Neural progenitor cell (in vitro differentiated cells): Measurements from ENCODE around the gene PLIN4. TPM values are rescaled to one million over a fixed set of nuclear protein-coding genes. Genes with fewer than 3 reads are reported as not detected.
A peak's percentile ranks its signal among the peaks of the same experiment; 100 is the strongest.

Experiments used
- DNase-seq: peaks from one replicate; pipeline ENCODE4 v3.0.0-alpha.2; 2016; ENCODE audit warnings: low spot score
- H2AFZ ChIP-seq: fragments of 200-600 bp; sonication (generic); replicated peaks from 2 replicates; pipeline ENCODE4 v1.6.1; 2016; ENCODE audit warnings: antibody characterized with exemption
- H3F3A ChIP-seq: fragments of 200-600 bp; sonication (generic); 2 replicates; pipeline ENCODE4 v1.6.1; 2016; ENCODE audit warnings: antibody characterized with exemption, low read depth
- H3K27ac ChIP-seq: fragments of 200-600 bp; sonication (generic); 2 replicates; pipeline ENCODE4 v1.5.1; 2016; ENCODE audit warnings: mild to moderate bottlenecking
- H3K27me3 ChIP-seq: fragments of 200-600 bp; sonication (generic); 2 replicates; pipeline ENCODE4 v1.6.1; 2016; ENCODE audit warnings: mild to moderate bottlenecking, moderate library complexity
- H3K36me3 ChIP-seq: fragments of 200-600 bp; sonication (generic); 2 replicates; pipeline ENCODE4 v1.5.1; 2016
- H3K4me1 ChIP-seq: fragments of 200-600 bp; sonication (generic); 2 replicates; pipeline ENCODE4 v1.6.1; 2016; ENCODE audit warnings: mixed run types
- H3K4me2 ChIP-seq: fragments of 200-600 bp; sonication (generic); 2 replicates; pipeline ENCODE4 v1.6.1; 2016
- H3K4me3 ChIP-seq: fragments of 200-600 bp; sonication (generic); 2 replicates; pipeline ENCODE4 v1.5.1; 2016
- H3K79me2 ChIP-seq: fragments of 200-600 bp; sonication (generic); 2 replicates; pipeline ENCODE4 v1.6.1; 2016; ENCODE audit warnings: low read depth
- H3K9ac ChIP-seq: fragments of 200-600 bp; sonication (generic); 2 replicates; pipeline ENCODE4 v1.6.1; 2016
- H3K9me3 ChIP-seq: fragments of 200-600 bp; sonication (generic); 2 replicates; pipeline ENCODE4 v1.5.1; 2016; ENCODE audit warnings: low read depth
- H4K20me1 ChIP-seq: fragments of 200-600 bp; sonication (generic); 2 replicates; pipeline ENCODE4 v1.6.1; 2016; ENCODE audit warnings: low read depth
- H3K27ac Mint-ChIP-seq: 3 replicates; pipeline ENCODE4 v1.8.0; 2021; ENCODE audit warnings: mixed read lengths
- H3K27me3 Mint-ChIP-seq: 2 replicates; pipeline ENCODE4 v1.8.0; 2022; ENCODE audit warnings: low read depth, mild to moderate bottlenecking, inconsistent platforms, moderate library complexity, mixed read lengths; ENCODE audit not compliant: insufficient read depth
- H3K36me3 Mint-ChIP-seq: 3 replicates; pipeline ENCODE4 v1.8.0; 2021; ENCODE audit warnings: mixed read lengths
- H3K4me1 Mint-ChIP-seq: 3 replicates; pipeline ENCODE4 v1.8.0; 2021; ENCODE audit warnings: mixed read lengths
- H3K4me3 Mint-ChIP-seq: 3 replicates; pipeline ENCODE4 v1.8.0; 2021; ENCODE audit warnings: mild to moderate bottlenecking, moderate library complexity, mixed read lengths
- H3K9me3 Mint-ChIP-seq: 3 replicates; pipeline ENCODE4 v1.8.0; 2020; ENCODE audit warnings: mixed read lengths
- EZH2 ChIP-seq: fragments of 200-600 bp; sonication (generic); IDR thresholded peaks from 2 replicates; pipeline ENCODE4 v1.6.1; 2017; ENCODE audit warnings: antibody characterized with exemption, mild to moderate bottlenecking, moderate library complexity
- EZH2phosphoT487 ChIP-seq: fragments of 200-600 bp; sonication (generic); IDR thresholded peaks from 2 replicates; pipeline ENCODE4 v1.6.1; 2017; ENCODE audit warnings: antibody characterized with exemption
- total RNA-seq: library from RNA; depleted of rRNA; stranded (reverse); fragments of >200 nt; gene quantifications from 2 replicates; pipeline ENCODE4 v1.2.3, GENCODE V29; 2015; ENCODE audit warnings: low replicate concordance
- TF ChIP-seq, protein P1 (sequence below): fragments of 200-600 bp; sonication (generic); IDR thresholded peaks from 2 replicates; pipeline ENCODE4 v1.5.1; 2017; ENCODE audit warnings: antibody characterized with exemption, mild to moderate bottlenecking

Gene PLIN4
- total RNA-seq, 1 donor from 2014 or later = not detected

DNA sequence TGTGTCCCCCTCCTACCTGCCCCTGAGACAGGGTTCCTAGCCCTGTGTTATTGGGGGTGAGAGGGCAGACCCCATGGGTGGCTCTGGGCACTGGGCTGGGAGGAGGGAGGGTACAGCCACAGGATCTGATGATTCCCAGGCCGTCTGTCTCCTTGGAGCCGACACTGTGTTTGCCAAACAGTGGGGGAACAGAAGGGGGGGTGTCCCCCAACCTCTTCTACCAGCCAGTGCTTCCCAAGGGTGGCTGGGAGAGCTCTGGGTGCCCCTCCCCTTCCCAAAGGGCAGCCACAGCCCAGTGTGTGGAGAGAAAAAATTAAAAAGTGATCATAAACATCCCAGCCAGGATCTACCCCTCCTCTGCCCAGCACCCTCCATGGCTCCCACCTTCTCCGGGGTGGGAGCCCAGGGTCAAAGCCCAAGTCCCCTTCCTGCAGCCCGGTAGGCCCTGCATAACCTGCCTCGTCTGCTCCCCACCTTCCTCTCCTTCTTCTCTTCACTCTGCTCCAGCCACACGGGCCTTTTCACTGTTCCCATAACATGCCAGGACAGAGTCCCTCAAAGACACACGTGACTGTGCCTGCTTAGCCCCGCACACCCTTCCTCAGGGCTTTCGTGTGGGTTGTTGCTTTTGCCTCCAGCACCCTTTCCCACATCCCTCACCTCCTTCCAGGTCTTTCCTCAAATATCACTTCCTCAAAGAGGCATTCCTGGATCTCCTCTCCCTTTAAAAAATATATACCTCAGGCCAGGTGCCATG, 1.4 kb upstream of the PLIN4 start:
- H2AFZ ChIP-seq = no peak overlapping the region
- no peaks in the 10 kb centered on the region for H3K36me3 ChIP-seq
- H3K4me2 ChIP-seq = no peak overlapping the region
- no peaks in the 10 kb centered on the region for H3K79me2 ChIP-seq
- H4K20me1 ChIP-seq = peaks cover 3% of the 10 kb centered on the region
- H3K27me3 ChIP-seq = peaks cover 17% of the 10 kb centered on the region
- Mint-ChIP-seq H3K9me3 (peaks cover 3% of the 10 kb centered on the region), H3K36me3 (no peaks in the 10 kb centered on the region), H3K4me3 (peak overlapping the region; percentile 41), H3K27me3 (peaks cover 15% of the 10 kb centered on the region), H3K27ac (no peak overlapping the region), H3K4me1 (peaks cover 3% of the 10 kb centered on the region)
- no peaks in the 10 kb centered on the region for H3F3A ChIP-seq
- H3K9ac ChIP-seq = no peak overlapping the region
- no peak overlapping the region for H3K4me3 ChIP-seq
- no peak for TF ChIP-seq EZH2
- TF ChIP-seq, protein P1, sequence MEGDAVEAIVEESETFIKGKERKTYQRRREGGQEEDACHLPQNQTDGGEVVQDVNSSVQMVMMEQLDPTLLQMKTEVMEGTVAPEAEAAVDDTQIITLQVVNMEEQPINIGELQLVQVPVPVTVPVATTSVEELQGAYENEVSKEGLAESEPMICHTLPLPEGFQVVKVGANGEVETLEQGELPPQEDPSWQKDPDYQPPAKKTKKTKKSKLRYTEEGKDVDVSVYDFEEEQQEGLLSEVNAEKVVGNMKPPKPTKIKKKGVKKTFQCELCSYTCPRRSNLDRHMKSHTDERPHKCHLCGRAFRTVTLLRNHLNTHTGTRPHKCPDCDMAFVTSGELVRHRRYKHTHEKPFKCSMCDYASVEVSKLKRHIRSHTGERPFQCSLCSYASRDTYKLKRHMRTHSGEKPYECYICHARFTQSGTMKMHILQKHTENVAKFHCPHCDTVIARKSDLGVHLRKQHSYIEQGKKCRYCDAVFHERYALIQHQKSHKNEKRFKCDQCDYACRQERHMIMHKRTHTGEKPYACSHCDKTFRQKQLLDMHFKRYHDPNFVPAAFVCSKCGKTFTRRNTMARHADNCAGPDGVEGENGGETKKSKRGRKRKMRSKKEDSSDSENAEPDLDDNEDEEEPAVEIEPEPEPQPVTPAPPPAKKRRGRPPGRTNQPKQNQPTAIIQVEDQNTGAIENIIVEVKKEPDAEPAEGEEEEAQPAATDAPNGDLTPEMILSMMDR = no peak
- TF ChIP-seq EZH2phosphoT487 = no peak
- no peak for DNase-seq
- no peaks in the 10 kb centered on the region for H3K9me3 ChIP-seq
- no peak overlapping the region for H3K27ac ChIP-seq
- H3K4me1 ChIP-seq = peaks cover 6% of the 10 kb centered on the region

GRCh38 chr19:4519172-4519496, 848 bp upstream of the PLIN4 start:
- Mint-ChIP-seq H3K9me3 (peaks cover 3% of the 10 kb centered on the region), H3K36me3 (no peaks in the 10 kb centered on the region), H3K27me3 (peaks cover 18% of the 10 kb centered on the region), H3K4me1 (peaks cover 3% of the 10 kb centered on the region), H3K27ac (no peak overlapping the region), H3K4me3 (no peak overlapping the region)
- H3K27ac ChIP-seq = no peak overlapping the region
- DNase-seq = no peak
- H3K36me3 ChIP-seq = no peaks in the 10 kb centered on the region
- no peak overlapping the region for H3K4me3 ChIP-seq
- H3K4me1 ChIP-seq = peaks cover 6% of the 10 kb centered on the region
- H3K9ac ChIP-seq = no peak overlapping the region
- H3K79me2 ChIP-seq = no peaks in the 10 kb centered on the region
- H3K27me3 ChIP-seq = peaks cover 22% of the 10 kb centered on the region
- TF ChIP-seq EZH2phosphoT487 = no peak
- TF ChIP-seq EZH2 = no peak
- TF ChIP-seq, protein P1 = no peak
- H3K9me3 ChIP-seq = no peaks in the 10 kb centered on the region
- no peaks in the 10 kb centered on the region for H3F3A ChIP-seq
- H3K4me2 ChIP-seq = no peak overlapping the region
- H4K20me1 ChIP-seq = peaks cover 3% of the 10 kb centered on the region
- H2AFZ ChIP-seq = no peak overlapping the region

DNA sequence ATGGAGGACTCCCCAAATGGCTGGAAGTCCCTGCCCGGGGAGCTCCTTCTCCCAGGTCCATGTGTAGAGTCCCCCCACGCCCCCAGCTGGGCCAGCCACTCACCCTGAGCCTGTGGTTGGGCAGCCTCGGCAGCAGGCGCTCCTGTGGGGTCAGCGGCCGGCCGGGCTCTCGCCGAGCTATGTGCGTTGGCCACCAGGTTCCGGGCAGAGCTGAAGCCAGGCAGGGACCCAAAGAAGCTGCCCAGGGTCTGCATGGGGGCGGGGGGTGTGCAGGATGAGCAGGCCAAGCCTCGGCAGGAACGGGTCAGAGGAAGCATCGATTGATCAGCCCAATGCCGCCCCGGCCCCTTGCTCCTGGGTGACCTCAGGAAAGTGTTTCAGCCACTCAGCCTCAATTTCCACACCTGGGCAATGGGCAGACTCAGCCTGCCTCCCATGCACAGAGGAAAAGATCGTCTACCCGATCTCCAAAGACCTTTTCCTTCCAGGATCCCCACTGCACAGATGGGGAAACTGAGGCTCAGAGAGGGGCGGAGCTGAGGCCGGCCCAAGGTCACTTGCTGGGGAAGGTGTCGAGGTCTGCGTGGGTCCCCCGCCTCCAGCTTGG, 732 bp downstream of the PLIN4 start:
- H3K4me3 Mint-ChIP-seq = no peak overlapping the region
- Histone ChIP-seq H4K20me1 (peaks cover 2% of the 10 kb centered on the region), H3K4me2 (no peak overlapping the region), H3K27me3 (peaks cover 25% of the 10 kb centered on the region), H3F3A (no peaks in the 10 kb centered on the region), H3K9ac (no peak overlapping the region), H3K4me3 (no peak overlapping the region), H2AFZ (no peak overlapping the region), H3K9me3 (no peaks in the 10 kb centered on the region), H3K4me1 (peaks cover 6% of the 10 kb centered on the region), H3K79me2 (no peaks in the 10 kb centered on the region), H3K27ac (no peak overlapping the region), H3K36me3 (no peaks in the 10 kb centered on the region)
- peaks cover 3% of the 10 kb centered on the region for H3K9me3 Mint-ChIP-seq
- no peak for TF ChIP-seq EZH2phosphoT487
- TF ChIP-seq EZH2 = no peak
- TF ChIP-seq, protein P1 = no peak
- H3K36me3 Mint-ChIP-seq = no peaks in the 10 kb centered on the region
- no peak for DNase-seq
- H3K4me1 Mint-ChIP-seq = peaks cover 3% of the 10 kb centered on the region
- no peak overlapping the region for H3K27ac Mint-ChIP-seq
- H3K27me3 Mint-ChIP-seq = peaks cover 18% of the 10 kb centered on the region
